GM21515 (cell line): Measurements from ENCODE around the gene POLDIP2.

ENCODE experiments used
- ATAC-seq: cut with Tn5 transposase; IDR thresholded peaks from one replicate; pipeline ENCODE4 v1.9.1; 2021; ENCODE audit not compliant: unreplicated experiment

The POLDIP2 gene

DNA sequence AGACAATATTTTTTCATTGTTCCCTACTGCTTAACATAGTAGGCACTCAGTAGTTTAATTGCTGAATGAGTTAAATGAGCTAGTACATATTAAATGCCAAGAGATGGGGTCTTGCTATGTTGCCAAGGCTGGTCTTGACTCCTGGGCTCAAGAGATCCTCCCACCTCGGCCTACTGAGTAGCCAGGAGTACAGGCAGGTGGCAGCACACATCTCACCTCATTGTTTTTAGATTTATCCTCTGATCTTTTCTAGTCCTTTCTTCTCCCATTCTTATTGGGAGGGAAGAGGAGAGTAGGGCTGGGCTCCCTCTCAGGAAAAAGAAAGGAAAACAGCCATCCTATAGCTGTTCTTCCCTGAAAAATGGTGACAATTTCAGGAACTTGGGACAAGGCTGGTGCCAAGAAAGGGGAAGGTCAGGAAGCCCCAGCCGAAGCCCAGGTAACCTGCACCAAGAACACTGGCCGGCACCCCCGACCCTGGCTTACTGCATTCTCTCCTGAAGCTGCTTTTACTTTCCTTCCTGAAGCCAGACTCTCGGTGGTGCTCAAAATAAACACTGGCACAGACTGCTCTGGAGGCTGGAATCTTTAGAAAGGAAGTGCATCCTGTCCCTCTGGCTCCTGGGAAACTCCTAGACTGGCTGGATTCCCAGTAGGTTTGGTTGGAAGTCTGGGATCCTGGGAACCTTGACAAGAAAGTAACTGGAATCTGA lies 19.1 kb downstream of the POLDIP2 start:
- ATAC-seq = no peak

DNA sequence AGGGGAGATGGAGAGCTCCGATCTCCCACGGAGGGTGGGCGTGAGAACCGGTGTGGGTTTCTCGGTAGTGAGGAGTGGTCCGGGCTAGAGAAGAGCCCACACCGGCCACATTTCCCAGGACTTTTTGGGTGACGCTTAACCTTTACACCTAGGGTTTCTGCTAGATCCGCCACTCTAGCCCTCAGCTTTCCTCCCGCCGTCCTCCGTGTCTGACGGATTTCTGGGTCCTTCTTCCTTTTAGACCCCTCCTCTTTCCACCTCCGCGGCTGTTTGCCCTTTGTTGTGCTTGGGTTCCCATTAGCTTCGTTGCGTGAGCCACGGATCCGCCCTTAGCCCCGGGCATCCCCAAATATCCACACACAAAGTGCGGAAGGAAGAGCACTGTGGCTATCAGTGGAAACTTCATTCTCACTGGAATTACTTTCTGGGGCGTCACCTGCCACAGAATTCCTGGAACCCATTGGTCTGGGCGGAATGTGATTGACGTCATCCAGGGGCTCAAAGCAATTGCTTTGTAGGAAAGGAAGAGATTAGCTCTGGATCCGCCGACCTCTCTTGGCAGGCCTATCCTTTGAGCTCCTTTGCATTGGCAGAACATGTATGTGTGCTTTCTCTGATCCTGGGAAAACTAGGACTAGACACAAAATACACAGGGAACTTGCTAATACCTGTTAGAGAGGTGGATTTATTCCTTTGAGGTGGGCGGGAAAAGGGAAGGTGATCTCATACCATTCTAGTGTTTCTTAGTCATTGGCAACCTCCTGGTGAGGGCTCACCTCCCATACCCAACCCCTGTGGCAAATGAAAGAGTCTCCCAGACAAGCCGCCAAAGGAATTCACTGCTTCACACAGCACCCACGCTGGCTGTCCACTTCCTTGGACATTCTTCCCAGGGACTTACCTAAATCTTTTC lies 21.1 kb downstream of the POLDIP2 start:
- peak; percentile 1 for ATAC-seq

DNA sequence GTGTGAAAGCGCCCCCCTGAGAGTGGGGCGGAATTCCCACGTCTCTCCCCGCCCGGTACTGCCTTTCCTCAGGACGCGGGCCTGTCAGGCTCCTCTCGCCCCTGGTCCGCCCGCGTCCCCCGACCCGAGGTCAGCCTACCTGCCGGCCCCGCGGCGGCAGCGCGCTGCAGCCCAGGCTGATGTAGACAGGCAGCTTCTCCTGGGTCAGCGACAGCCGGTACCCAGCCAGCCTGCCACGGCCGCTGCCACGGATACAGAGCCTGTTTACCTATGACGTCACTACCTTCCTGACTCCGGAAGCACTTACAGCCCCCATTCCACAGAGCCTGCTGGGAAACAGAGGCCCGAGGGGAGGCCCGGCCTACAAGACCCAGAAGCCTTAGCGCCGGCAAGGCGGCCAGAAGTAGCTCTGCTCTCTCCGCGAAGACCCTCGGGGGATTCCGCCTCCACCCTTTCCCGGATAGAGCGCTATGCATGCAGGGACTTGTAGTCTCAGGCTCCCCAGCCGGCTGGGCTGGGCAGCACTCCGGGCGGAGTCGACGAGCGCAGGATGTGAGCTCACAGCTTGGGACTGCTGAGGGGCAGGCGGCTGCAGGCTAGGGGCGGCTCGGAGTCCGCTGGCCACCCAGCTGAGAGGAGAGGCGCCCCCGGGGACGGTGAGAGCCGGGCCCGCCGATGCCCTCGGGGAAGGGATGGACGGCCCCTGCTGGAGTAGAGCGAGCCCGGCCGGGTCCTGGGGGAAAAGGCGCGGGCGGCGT lies 21.9 kb downstream of the POLDIP2 start, which contains the start of the genes IFT20 and TNFAIP1:
Gene IFT20 (minus strand): TSS at position 272 of the 758 bp plus-strand sequence. CDS start 3,487 bp downstream, outside the sequence.
Gene TNFAIP1 (plus strand): TSS at position 561 of the 758 bp plus-strand sequence. CDS start 3,761 bp downstream, outside the sequence.
- peak; percentile 92 for ATAC-seq

DNA sequence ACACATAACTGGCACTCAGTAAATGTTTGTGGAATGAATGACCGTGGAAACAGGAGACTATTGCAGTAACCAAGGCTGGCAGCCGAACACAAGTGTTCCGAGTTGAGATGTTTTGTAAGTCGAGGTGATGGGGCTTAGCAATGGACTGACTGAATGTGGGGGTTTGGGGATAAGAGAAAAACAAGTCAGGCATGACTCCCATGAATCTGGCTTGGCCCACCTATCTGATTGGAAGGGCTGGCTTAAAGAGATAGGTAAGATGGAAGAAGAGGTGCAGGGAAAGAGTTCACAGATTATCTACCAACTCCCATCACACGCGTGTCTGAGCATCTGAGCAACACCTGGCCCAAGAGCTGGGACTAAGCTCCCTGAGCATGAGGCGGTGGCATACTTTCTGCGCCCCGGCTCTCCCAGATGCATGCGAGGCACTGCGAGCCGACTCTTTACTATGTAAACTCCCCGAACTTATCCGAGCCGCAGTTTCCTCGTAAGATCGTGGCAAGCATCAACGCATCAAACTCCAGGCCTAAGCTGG lies 22.6 kb downstream of the POLDIP2 start:
- ATAC-seq = no peak

DNA sequence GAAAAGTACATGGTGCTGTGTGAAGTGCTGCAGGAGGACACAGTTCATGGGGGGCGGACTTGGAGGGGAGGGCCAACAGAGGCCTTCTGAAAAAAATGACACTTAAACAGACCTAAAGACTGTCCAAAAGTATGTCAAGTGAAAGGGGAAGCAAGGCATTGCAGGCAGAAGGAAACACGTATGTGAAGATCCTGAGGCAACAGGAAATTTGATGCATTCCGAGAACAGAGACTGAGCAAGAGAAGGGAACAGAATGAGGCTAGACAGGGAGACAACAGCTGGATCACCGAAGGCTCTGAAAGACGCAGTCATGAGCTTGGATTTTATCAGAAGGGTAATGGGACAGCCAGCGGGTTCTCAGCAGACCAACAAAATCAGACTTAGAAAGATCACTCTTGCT lies 23.2 kb downstream of the POLDIP2 start:
- no peak for ATAC-seq

DNA sequence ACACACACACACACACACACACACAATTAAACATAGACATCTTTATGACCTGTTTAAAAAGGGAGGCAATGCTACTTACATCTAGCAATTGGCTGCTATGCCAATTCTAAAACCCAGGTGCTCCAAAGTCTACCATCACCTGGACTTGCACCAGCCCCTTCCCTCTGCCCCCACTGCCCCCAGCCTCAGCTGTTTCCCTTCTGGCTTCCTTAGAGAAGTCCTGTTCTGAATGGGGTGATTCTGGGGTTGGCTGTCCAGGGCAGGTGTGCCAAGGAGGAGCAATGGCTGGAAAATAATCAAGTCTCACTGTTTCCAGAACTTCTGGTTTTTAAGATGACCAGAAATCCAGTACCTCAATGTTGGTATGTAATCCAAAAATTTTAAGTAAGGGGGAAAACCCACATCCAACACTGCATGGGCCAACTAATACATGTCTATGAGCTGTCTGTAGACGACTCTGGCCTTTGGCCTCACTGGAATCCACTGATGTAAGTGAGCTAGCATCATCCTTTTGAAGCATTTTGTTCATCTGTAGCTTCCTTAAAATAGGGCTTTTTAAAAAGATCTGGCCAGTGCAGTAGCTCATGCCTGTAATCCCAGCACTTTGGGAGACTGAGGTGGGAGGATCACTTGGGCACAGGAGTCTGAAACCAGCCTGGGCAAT lies 24.1 kb downstream of the POLDIP2 start:
- ATAC-seq = no peak

DNA sequence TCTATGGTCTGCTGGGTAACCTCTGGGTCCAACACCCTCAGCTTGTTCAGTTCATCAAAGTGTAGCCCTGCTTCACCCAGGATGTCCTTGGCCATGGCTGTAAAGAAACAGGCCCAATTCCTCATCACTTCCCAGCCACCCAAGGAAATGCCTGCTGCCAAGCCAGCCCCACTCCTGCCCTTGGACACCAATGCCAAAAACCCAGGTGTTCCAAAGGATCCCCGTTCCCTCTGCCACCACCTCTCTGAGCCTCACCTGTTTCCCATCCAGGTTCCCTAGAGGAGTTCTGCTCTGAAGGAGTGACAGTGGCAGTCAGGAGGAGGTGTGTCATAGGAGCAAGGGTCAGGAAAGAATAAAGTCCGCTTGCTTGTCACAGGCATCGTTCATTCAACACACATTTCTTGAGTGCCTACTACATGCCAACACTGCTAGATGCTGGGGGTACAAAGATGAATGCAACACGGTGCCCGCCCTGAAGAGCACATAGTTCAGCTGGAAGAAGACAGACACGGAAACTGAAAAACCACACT lies 25.4 kb downstream of the POLDIP2 start:
- ATAC-seq = no peak

DNA sequence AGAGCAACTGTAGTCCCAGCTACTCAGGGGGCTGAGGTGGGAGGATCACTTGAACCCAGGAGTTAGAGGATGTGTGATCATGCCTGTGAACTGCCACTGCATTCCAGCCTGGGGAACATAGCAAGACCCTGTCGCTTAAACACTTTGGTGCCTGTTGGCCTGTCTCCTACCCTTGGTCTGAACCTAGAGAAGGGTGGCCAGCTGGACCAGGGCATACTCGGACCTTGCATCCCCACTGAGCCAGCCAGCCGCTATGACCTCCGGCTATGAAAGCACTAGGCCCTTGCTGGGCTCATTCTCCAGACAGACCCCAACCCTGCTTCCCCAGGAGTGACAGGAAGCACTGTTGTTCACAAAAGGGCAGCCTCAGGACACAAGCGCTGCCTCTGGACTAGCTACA lies 26.7 kb downstream of the POLDIP2 start:
- ATAC-seq = no peak

DNA sequence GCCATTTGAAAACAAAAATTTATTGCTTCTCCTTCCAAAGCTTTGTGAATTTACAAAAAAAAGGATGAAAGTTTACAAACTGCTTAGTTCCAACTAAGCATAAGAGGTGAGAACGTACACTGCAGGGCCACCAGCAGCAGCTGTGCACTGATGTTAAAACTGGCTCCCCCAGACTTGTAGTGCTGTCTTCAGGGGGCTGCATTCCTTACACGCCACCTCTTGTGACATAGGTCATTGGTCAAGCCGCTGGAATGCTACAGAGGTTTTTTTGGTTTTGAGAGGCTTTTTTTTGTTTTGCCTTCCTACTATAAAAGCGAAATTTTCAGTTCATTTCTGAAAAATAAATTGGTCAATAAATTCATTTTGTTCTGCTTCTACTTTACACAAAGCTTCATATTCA lies 29.0 kb downstream of the POLDIP2 start:
- ATAC-seq = no peak

DNA sequence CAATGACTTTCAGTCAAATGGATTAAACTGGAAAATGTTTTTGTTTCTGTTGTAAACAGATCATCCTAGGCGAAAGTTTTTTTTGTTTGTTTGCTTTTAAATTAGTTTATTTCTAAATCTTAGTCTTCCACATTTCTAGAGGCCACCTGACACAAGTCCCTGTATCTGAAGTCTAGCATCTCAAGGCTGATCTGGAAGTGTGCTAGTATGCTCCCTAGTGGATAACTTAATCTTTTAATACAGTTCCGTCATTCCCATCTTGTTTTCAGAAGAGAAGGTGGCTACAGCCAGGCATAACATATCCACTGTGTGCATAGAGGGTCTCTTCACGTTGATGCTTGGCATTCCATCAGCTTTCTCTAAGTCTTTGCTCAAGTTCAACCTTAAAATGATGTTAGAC lies 29.6 kb downstream of the POLDIP2 start:
- no peak for ATAC-seq

DNA sequence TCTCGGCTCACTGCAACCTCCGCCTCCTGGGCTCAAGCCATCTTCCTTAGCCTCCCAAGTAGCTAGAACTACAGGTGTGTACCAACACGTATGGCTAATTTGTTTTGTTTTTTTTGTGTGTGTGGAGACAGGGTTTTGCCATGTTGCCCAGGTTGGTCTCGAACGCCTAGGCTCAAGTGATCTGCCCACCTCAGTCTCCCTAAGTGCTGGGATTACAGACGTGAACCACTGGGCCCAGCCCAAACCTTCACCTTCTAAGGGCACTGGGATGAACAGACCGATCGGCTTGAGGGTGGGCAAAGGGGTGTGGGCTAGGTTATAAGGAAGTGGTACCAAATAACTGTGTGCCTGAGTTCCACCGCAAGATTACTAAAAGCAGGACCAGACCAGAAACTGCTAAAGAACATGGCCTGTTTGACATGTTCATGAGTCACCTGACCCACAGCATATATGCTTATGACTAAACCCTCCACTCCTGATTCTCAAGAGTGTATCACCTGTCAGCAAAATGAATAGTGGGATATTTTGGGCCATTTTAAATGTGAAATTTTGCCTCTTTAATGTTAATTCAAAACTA lies 30.2 kb downstream of the POLDIP2 start:
- ATAC-seq = no peak

DNA sequence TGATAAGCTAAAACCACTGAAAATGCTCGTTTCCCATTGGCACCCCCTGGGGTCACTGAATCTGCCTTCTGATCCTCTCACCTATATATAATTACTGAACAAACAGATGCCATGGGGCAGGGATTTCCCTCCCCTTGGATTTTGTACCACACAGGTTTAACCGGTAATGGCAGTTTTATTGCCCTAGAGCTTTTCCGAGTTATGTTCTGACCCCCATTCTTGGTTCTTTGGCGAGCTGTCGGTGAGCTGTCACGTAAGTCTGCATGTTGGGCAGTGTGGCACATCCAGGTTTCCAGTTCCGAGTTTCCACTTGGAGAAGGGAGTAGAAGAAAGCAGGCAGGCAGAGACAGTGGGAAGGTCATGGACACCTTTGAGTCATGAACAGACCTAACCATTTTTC lies 31.2 kb downstream of the POLDIP2 start:
- ATAC-seq = no peak

DNA sequence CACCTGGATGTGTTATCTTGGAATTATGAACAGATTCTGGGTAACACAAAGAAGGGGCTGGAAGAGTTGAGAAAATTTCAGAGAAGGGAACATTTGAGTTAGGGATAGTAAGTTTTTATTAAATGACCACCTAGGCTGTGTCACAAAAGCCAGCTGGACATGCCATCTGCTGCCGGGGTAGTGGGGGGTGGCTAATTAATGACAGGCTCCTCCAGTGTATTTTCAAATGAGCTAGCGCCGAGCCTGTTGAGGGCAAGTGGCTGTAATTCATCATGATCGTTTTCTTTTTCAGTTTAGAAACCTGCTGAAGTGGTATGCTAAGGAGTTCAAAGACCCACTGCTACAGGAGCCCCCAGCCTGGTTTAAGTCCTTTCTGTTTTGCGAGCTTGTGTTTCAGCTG lies 32.1 kb downstream of the POLDIP2 start:
- no peak for ATAC-seq

DNA sequence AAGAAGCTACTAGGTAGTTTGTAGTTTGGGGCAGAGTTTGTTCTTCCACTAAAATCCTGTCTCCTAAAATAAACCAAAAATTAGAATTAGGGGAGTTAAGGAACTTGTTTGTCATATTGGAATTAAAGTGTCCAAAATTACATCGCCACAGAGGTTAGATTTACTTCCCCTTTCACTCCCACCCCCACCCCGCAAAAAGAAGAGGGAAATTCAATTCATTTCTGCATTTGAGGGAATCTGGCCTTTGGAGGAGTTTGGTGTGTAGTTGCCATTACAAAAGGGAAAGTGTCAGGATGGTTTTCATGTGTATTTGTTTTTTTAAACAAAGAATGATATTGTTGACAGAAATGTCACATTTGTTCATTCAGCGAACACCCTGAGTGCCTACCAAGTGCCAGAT lies 32.5 kb downstream of the POLDIP2 start:
- no peak for ATAC-seq

DNA sequence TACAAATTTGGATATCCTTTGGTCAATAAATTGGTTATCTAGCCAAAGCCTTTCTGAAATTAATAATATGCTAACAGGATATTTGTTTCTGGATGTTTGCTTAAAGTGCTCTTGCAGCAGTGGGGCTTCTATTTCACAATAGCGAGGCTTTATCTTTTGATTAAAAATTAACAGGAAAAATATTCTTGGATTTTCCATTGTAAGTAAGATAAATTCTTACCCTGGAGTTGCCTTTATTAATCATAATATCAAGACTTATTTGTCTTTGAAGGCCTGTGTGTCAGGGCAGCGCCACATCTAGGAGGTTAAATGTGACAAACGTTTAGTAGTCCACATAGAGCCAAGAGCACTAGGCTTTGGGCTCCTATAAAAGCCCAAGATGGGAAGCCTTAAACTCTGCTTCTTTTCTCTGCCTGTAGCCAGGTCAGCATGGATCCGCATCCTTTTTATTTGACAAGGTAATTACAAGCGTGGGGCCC lies 33.0 kb downstream of the POLDIP2 start:
- no peak for ATAC-seq

DNA sequence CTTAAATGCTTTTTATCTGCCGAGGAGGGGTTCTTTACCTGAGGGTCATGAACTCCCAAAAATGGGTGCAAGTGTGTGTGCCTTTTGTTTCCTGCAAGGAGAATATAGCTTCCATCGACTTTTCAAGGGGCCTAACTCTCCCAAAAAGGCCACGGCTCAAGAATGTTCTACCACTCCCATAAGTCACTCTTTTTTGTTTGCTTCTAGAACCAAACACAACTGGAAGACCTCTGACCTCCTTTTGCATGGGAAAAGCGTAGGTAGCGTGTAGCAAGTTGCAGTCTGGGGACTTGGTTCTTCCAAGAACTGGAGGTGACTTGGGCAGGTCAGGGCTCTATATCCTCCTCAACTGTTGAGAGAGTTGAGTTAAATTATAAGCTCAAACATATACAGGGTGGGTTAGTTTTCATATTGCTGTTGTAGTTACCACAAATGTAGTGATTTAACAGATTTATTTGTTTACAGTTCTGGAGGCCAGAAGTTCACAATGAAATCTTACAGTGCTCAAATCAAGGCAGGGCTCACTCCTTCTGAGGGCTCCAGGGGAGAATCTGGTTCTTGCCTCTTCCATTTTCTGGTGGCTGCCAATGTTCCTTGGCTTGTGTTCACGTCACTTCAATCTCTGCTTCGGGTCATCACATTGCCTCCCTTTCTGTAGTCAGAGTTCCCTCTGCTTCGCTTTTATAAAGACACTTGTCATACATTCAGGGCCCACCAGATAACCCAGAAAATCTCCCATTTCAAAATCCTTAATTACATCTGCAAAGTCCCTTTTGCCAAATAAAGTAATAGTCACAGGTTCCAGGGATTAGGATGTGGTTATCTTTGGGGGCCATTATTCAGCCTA lies 36.9 kb downstream of the POLDIP2 start:
- no peak for ATAC-seq

DNA sequence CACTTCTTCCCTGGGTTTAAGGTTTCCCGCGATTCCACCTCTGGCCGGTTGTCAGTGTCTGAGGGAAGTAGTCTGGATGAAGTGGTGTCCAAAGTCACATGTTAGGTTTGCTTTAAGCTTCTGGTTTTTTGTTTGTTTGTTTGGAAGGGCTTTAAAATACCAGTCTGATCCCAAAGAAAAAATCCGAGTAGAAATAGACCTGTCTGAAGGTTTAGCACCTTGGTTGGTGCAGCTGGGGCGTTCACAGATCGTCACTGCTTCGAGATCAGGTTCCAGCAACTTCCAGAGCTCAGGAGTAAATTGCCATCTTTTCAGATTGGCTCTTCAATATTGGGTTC lies 37.8 kb downstream of the POLDIP2 start:
- no peak for ATAC-seq

DNA sequence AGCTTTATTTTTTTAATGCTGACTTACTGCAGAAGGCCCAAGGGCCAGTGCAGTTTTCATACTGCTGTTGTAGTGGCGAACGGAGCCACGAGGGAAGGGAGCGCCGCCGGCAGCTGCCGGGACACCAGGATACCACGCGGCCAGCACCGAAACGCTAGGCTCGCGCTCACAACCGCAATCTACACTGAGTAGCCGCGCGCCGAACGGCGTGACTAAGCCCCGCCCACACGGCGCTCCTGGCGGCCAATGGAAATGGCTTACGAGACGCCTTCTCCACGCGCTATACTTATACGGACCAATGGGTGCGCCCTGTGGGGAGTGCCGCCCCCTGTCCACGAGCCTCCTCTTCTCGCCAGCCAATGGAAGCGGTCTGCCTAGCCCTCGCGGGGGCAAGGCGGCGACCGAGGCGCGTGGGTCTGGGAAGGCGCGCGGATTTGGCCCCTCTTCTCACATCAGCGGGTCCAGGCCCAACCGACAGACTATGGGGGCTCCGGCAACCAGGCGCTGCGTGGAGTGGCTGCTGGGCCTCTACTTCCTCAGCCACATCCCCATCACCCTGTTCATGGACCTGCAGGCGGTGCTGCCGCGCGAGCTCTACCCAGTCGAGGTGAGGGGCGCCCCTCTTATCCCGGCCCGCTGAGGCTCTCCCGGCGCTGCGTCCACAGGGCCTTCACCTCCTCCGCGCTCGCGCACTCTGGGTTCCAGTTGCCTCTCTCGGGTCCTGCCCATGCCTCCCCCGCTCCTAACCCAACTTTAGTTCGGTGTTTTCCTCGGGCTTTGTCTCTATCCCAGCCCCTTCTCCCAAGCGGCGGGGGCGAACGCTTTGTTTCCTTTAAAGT lies 38.3 kb downstream of the POLDIP2 start, which contains the start of gene TMEM97:
Gene TMEM97 (plus strand): TSS at position 442 of the 839 bp plus-strand sequence. CDS start 40 bp downstream, at position 482.
- ATAC-seq = peak; percentile 92
